ENCODE results near the gene IL5RA. TPM values are rescaled to one million over a fixed set of nuclear protein-coding genes. Genes with fewer than 3 reads are reported as not detected.
A peak's percentile ranks its signal among the peaks of the same experiment; 100 is the strongest.

The IL5RA gene
- total and polyA plus RNA-seq, 7 experiments from 2014 or later: 1.1 to 8.7 TPM; not detected in 5

DNA sequence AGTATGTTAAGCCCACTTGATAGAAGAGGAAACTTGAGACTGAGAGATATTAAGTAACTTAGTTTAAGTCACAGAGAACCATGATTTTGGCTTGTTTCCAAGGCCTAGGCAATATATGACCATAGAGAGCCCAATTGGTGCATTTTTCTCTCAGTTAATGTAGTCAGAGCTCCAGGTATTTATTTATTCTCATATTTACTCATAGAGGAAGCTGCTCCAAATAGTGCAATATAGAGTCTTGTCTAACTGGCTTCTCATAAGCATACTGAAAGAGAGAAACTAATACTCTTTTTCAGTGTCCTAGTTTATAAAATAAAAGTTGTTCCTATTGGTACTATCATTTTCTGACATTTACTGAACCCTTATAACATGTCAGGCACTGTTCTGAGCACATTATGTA lies 31.8 kb upstream of the IL5RA start:
- POLR2A ChIA-PET: interaction anchor here (1.0 kb wide), 1 partner anchor 8 kb away, joined by 3 read pairs; no protein-coding TSS in a partner anchor
- Mint-ChIP-seq H3K4me1 (peaks cover 13 to 35% (median 30%) of the 10 kb centered on the region in 7 donors), H3K27ac (peak overlapping the region in 5 of 9 donors; percentile 39 to 83 (median 50)), H3K4me3 (no peak overlapping the region), H3K9me3 (no peaks in the 10 kb centered on the region), H3K36me3 (peaks cover 8 to 67% (median 39%) of the 10 kb centered on the region in 5 donors), H3K27me3 (no peaks in the 10 kb centered on the region)
- peaks cover 0 to 84% (median 12%) of the 10 kb centered on the region in 3 experiments for H3K36me3 ChIP-seq (ENCODE audit: control insufficient read depth in 2 of 3, insufficient read depth in 3 of 3, low read length in 3 of 3)
- intact Hi-C loops (cut with micrococcal nuclease): no loop called here
- no peak overlapping the region for H3K4me3 ChIP-seq (ENCODE audit: low read length)
- H3K27me3 ChIP-seq (ENCODE audit: control insufficient read depth in 2 of 2, insufficient read depth in 2 of 2, low read length in 2 of 2): no peaks in the 10 kb centered on the region
- CTCF ChIA-PET: no interaction called here
- ATAC-seq (no peak), DNase-seq (no peak)
- no peaks in the 10 kb centered on the region for H3K4me1 ChIP-seq (ENCODE audit: control insufficient read depth in 2 of 2, insufficient read depth in 2 of 2, low read length in 2 of 2)
- no peaks in the 10 kb centered on the region for H3K9me3 ChIP-seq (ENCODE audit: control insufficient read depth in 2 of 3, low read length in 3 of 3)
- H3K27ac ChIP-seq (ENCODE audit: low read depth, low read length): peak overlapping the region; percentile 2

DNA sequence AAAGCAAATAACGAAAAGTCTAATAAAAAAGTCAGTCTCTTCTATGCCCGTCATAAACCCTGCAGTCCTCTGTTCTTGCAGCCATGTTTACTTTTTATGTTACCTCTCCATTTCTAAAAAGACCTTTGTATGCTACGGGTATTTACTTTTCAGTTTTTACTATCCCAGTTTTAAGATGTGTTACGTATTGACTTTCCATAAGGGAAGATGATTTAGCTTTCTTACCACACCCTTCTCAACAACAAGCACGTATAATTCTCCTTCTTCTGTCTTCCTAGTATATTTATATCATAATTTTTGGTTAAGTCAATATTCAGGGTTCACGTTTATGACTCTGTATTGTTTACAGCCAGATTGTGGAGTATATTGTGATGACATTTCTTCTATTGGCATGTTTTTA lies 27.4 kb upstream of the IL5RA start:
- H3K9me3 Mint-ChIP-seq: no peaks in the 10 kb centered on the region
- H3K36me3 Mint-ChIP-seq: peaks cover 8 to 44% (median 34%) of the 10 kb centered on the region in 5 donors
- Histone ChIP-seq H3K9me3 (ENCODE audit: control insufficient read depth in 2 of 3, low read length in 3 of 3) (no peaks in the 10 kb centered on the region), H3K27me3 (ENCODE audit: control insufficient read depth in 2 of 2, insufficient read depth in 2 of 2, low read length in 2 of 2) (no peaks in the 10 kb centered on the region), H3K4me1 (ENCODE audit: control insufficient read depth in 2 of 2, insufficient read depth in 2 of 2, low read length in 2 of 2) (peaks cover 0 to 17% of the 10 kb centered on the region in 2 donors), H3K36me3 (ENCODE audit: control insufficient read depth in 2 of 3, insufficient read depth in 3 of 3, low read length in 3 of 3) (peaks cover 0 to 57% (median 0%) of the 10 kb centered on the region in 3 experiments), H3K27ac (ENCODE audit: low read depth, low read length) (peak overlapping the region; percentile 43), H3K4me3 (ENCODE audit: low read length) (no peak overlapping the region)
- peak overlapping the region in 8 of 9 donors; percentile 36 to 83 (median 74) for H3K27ac Mint-ChIP-seq
- no peak overlapping the region for H3K4me3 Mint-ChIP-seq
- intact Hi-C loops (cut with micrococcal nuclease): no loop called here
- peaks cover 38 to 73% (median 64%) of the 10 kb centered on the region in 7 donors for H3K4me1 Mint-ChIP-seq
- DNase-seq (no peak), ATAC-seq (no peak)
- ChIA-PET CTCF (no interaction called here), POLR2A (interaction anchor here (1.6 kb wide), 1 partner anchor 8 kb away, joined by 4 read pairs; no protein-coding TSS in a partner anchor)
- no peaks in the 10 kb centered on the region for H3K27me3 Mint-ChIP-seq

- Mint-ChIP-seq H3K4me3 (peak overlapping the region in 7 of 10 donors; percentile 1 to 42 (median 13)), H3K27me3 (no peaks in the 10 kb centered on the region), H3K9me3 (no peaks in the 10 kb centered on the region), H3K36me3 (peaks cover 8 to 37% (median 23%) of the 10 kb centered on the region in 5 donors), H3K27ac (peak overlapping the region; percentile 6 to 83 (median 71)), H3K4me1 (peaks cover 32 to 71% (median 69%) of the 10 kb centered on the region in 7 donors)
- intact Hi-C loops (cut with micrococcal nuclease): loop anchor here in 1 of 2 donors (1.0 kb wide), 1 partner anchor 8 kb away; no protein-coding TSS in a partner anchor
- ChIA-PET POLR2A (interaction anchor here (0.6 to 1.1 kb wide), 2 partner anchors 12 to 34 kb away, joined by 3 to 6 read pairs; no protein-coding TSS in a partner anchor), CTCF (no interaction called here)
- H3K36me3 ChIP-seq (ENCODE audit: control insufficient read depth in 2 of 3, insufficient read depth in 3 of 3, low read length in 3 of 3): peaks cover 0 to 36% (median 4%) of the 10 kb centered on the region in 3 experiments
- ATAC-seq (peak; percentile 20), DNase-seq (no peak)
- H3K9me3 ChIP-seq (ENCODE audit: control insufficient read depth in 2 of 3, low read length in 3 of 3): no peaks in the 10 kb centered on the region
- H3K27me3 ChIP-seq (ENCODE audit: control insufficient read depth in 2 of 2, insufficient read depth in 2 of 2, low read length in 2 of 2): no peaks in the 10 kb centered on the region
- no peak overlapping the region for H3K4me3 ChIP-seq (ENCODE audit: low read length)
- H3K4me1 ChIP-seq (ENCODE audit: control insufficient read depth in 2 of 2, insufficient read depth in 2 of 2, low read length in 2 of 2): peaks cover 0 to 17% of the 10 kb centered on the region in 2 donors
- peak overlapping the region; percentile 55 for H3K27ac ChIP-seq (ENCODE audit: low read depth, low read length)
Measured at GRCh38 chr3:3134750-3135448, 24.7 kb upstream of the IL5RA start.

GRCh38 chr3:3133500-3133899 lies 23.3 kb upstream of the IL5RA start:
- peaks cover 3 to 37% (median 22%) of the 10 kb centered on the region in 5 donors for H3K36me3 Mint-ChIP-seq
- intact Hi-C loops (cut with micrococcal nuclease): no loop called here
- no peaks in the 10 kb centered on the region for H3K9me3 Mint-ChIP-seq
- H3K27ac ChIP-seq (ENCODE audit: low read depth, low read length): peak overlapping the region; percentile 34
- H3K36me3 ChIP-seq (ENCODE audit: control insufficient read depth in 2 of 3, insufficient read depth in 3 of 3, low read length in 3 of 3): peaks cover 0 to 30% (median 6%) of the 10 kb centered on the region in 3 experiments
- DNase-seq: no peak
- ATAC-seq: no peak
- H3K27ac Mint-ChIP-seq: peak overlapping the region in 5 of 9 donors; percentile 4 to 78 (median 67)
- no peak overlapping the region for H3K4me3 ChIP-seq (ENCODE audit: low read length)
- ChIA-PET CTCF (interaction anchor here (1.2 kb wide), 1 partner anchor 9 kb away, joined by 4 read pairs; no protein-coding TSS in a partner anchor), POLR2A (interaction anchor here (0.6 to 0.8 kb wide), 2 partner anchors 29 to 35 kb away, joined by 3 to 4 read pairs; no protein-coding TSS in a partner anchor)
- no peaks in the 10 kb centered on the region for H3K27me3 ChIP-seq (ENCODE audit: control insufficient read depth in 2 of 2, insufficient read depth in 2 of 2, low read length in 2 of 2)
- no peaks in the 10 kb centered on the region for H3K27me3 Mint-ChIP-seq
- H3K9me3 ChIP-seq (ENCODE audit: control insufficient read depth in 2 of 3, low read length in 3 of 3): no peaks in the 10 kb centered on the region
- H3K4me3 Mint-ChIP-seq: peak overlapping the region in 2 of 10 donors; percentile 15 to 26
- peaks cover 0 to 27% of the 10 kb centered on the region in 2 donors for H3K4me1 ChIP-seq (ENCODE audit: control insufficient read depth in 2 of 2, insufficient read depth in 2 of 2, low read length in 2 of 2)
- H3K4me1 Mint-ChIP-seq: peaks cover 32 to 75% (median 72%) of the 10 kb centered on the region in 7 donors

GRCh38 chr3:3129579-3129978 lies 19.4 kb upstream of the IL5RA start:
- Histone ChIP-seq H3K4me1 (ENCODE audit: control insufficient read depth in 2 of 2, insufficient read depth in 2 of 2, low read length in 2 of 2) (peaks cover 10 to 34% of the 10 kb centered on the region in 2 donors), H3K27me3 (ENCODE audit: control insufficient read depth in 2 of 2, insufficient read depth in 2 of 2, low read length in 2 of 2) (no peaks in the 10 kb centered on the region), H3K27ac (ENCODE audit: low read depth, low read length) (peak overlapping the region; percentile 96), H3K36me3 (ENCODE audit: control insufficient read depth in 2 of 3, insufficient read depth in 3 of 3, low read length in 3 of 3) (peaks cover 0 to 18% (median 6%) of the 10 kb centered on the region in 3 experiments), H3K4me3 (ENCODE audit: low read length) (no peak overlapping the region), H3K9me3 (ENCODE audit: control insufficient read depth in 2 of 3, low read length in 3 of 3) (no peaks in the 10 kb centered on the region)
- H3K4me1 Mint-ChIP-seq: peaks cover 23 to 68% (median 62%) of the 10 kb centered on the region in 7 donors
- ChIA-PET CTCF (interaction anchor here (1.1 kb wide), 1 partner anchor 17 kb away, joined by 3 read pairs; no protein-coding TSS in a partner anchor), POLR2A (interaction anchor here (0.6 to 1.1 kb wide), 3 partner anchors 8 to 28 kb away, joined by 3 to 4 read pairs (median 4); no protein-coding TSS in a partner anchor)
- peak overlapping the region in 1 of 10 donors; percentile 29 for H3K4me3 Mint-ChIP-seq
- H3K27me3 Mint-ChIP-seq: no peaks in the 10 kb centered on the region
- H3K27ac Mint-ChIP-seq: peak overlapping the region in 5 of 9 donors; percentile 8 to 83 (median 37)
- peaks cover 8 to 36% (median 10%) of the 10 kb centered on the region in 5 donors for H3K36me3 Mint-ChIP-seq
- intact Hi-C loops (cut with micrococcal nuclease): loop anchor here (5.0 kb wide), 2 partner anchors 168 to 1993 kb away; partner anchors contain the start of gene ARL8B (in 1 of the 2)
- peaks cover 0 to 9% (median 0%) of the 10 kb centered on the region in 11 donors for H3K9me3 Mint-ChIP-seq
- no peak for DNase-seq
- no peak for ATAC-seq

GRCh38 chr3:3127432-3128010 lies 17.3 kb upstream of the IL5RA start:
- H3K4me3 Mint-ChIP-seq: peak overlapping the region; percentile 94 to 100 (median 96)
- intact Hi-C loops (cut with micrococcal nuclease): loop anchor here (1.0 to 5.0 kb wide), 8 partner anchors 8 to 1995 kb away; partner anchors contain the start of genes ARL8B (in 1 of the 2), ITPR1 (in 1 of the 2), SETMAR (in 1 of the 2) and SUMF1 (in 1 of the 2)
- peaks cover 0 to 9% (median 0%) of the 10 kb centered on the region in 11 donors for H3K9me3 Mint-ChIP-seq
- peaks cover 10 to 25% of the 10 kb centered on the region in 2 donors for H3K4me1 ChIP-seq (ENCODE audit: control insufficient read depth in 2 of 2, insufficient read depth in 2 of 2, low read length in 2 of 2)
- peaks cover 3 to 29% (median 7%) of the 10 kb centered on the region in 5 donors for H3K36me3 Mint-ChIP-seq
- peak overlapping the region; percentile 96 for H3K27ac ChIP-seq (ENCODE audit: low read depth, low read length)
- DNase-seq (peak in 2 of 9 donors; percentile 12 to 29), ATAC-seq (peak; percentile 14)
- POLR2A ChIA-PET: interaction anchor here (0.8 to 2.5 kb wide), 3 partner anchors 9 to 65 kb away, joined by 4 to 8 read pairs (median 5); no protein-coding TSS in a partner anchor
- H3K36me3 ChIP-seq (ENCODE audit: control insufficient read depth in 2 of 3, insufficient read depth in 3 of 3, low read length in 3 of 3): peaks cover 0 to 18% (median 6%) of the 10 kb centered on the region in 3 experiments
- no peaks in the 10 kb centered on the region for H3K27me3 Mint-ChIP-seq
- H3K4me3 ChIP-seq (ENCODE audit: low read length): peak overlapping the region; percentile 92
- peaks cover 12 to 49% (median 42%) of the 10 kb centered on the region in 7 donors for H3K4me1 Mint-ChIP-seq
- no peaks in the 10 kb centered on the region for H3K9me3 ChIP-seq (ENCODE audit: control insufficient read depth in 2 of 3, low read length in 3 of 3)
- H3K27ac Mint-ChIP-seq: peak overlapping the region; percentile 96 to 99 (median 97)
- CTCF ChIA-PET: interaction anchor here (0.6 kb wide), 2 partner anchors 15 to 69 kb away, joined by 3 read pairs; no protein-coding TSS in a partner anchor
- H3K27me3 ChIP-seq (ENCODE audit: control insufficient read depth in 2 of 2, insufficient read depth in 2 of 2, low read length in 2 of 2): no peaks in the 10 kb centered on the region
